Vagina (tissue), 2 donors: Measurements from ENCODE around the gene CUL7. TPM values are rescaled to one million over a fixed set of nuclear protein-coding genes. Genes with fewer than 3 reads are reported as not detected.
"Not testable (repeated sequence)": the region's sequence is repeated elsewhere in the genome, so short reads cannot be mapped to it uniquely, and the experiment has no call there.

Source experiments
- DNase-seq, 2 donors: peaks; one replicate each; pipeline ENCODE4 v3.0.0-alpha.2; 2017; ENCODE audit errors: extremely low spot score in 2 of 2
- H3K27ac ChIP-seq: fragments of 200-600 bp; sonication (generic); one replicate; pipeline ENCODE4 v1.5.1; 2019
- H3K27me3 ChIP-seq: fragments of 200-600 bp; sonication (generic); one replicate; pipeline ENCODE4 v1.5.1; 2019
- H3K36me3 ChIP-seq, 2 donors: fragments of 200-600 bp; sonication (generic); one replicate each; pipeline ENCODE4 v1.5.1; 2017 to 2019
- H3K4me1 ChIP-seq: fragments of 200-600 bp; sonication (generic); one replicate; pipeline ENCODE4 v1.5.1; 2019
- H3K4me3 ChIP-seq, 2 donors: fragments of 200-600 bp; sonication (generic); 1 replicate in 1 of 2; 2 replicates in 1 of 2; pipeline ENCODE4 v1.5.1; 2016 to 2019
- H3K9me3 ChIP-seq: fragments of 200-600 bp; sonication (generic); one replicate; pipeline ENCODE4 v1.5.1; 2019
- CTCF ChIP-seq, 3 experiments: fragments of 450-650 bp in 2 of 3; fragments of 200-600 bp in 1 of 3; sonication (generic) in 1 of 3; IDR thresholded peaks; one replicate each; pipeline ENCODE4 v1.5.1; 2017 to 2019; ENCODE audit warnings: antibody characterized with exemption in 3 of 3, mild to moderate bottlenecking in 2 of 3, moderate library complexity in 2 of 3
- POLR2A ChIP-seq, 2 donors: fragments of 450-650 bp; IDR thresholded peaks; one replicate each; pipeline ENCODE4 v1.6.1; 2017; ENCODE audit warnings: antibody characterized with exemption in 2 of 2, mild to moderate bottlenecking in 2 of 2, moderate library complexity in 2 of 2
- POLR2AphosphoS5 ChIP-seq, 2 donors: sonication (generic); formaldehyde crosslinking; IDR thresholded peaks; one replicate each; pipeline ENCODE4 v1.9.0; 2017; ENCODE audit warnings: antibody characterized with exemption in 2 of 2, mild to moderate bottlenecking in 2 of 2, low read depth in 1 of 2; ENCODE audit not compliant: insufficient read depth in 1 of 2
- intact Hi-C: fragments of 100-400 bp; cut with DNase I; formaldehyde crosslinking; loops from one replicate; pipeline ENCODE4 v1.15.1; 2023
- total RNA-seq: library from RNA; depleted of rRNA; stranded (reverse); fragments of >200 nt; gene quantifications from one replicate; pipeline ENCODE4 v1.2.3, GENCODE V29; 2016

The CUL7 gene
- total RNA-seq, 1 donor from 2014 or later = 13.0 TPM

- Histone ChIP-seq H3K27ac (no peak overlapping the region), H3K36me3 (peaks cover 0 to 58% of the 10 kb centered on the region in 2 donors), H3K27me3 (no peaks in the 10 kb centered on the region), H3K4me3 (no peak overlapping the region), H3K4me1 (peaks cover 21% of the 10 kb centered on the region), H3K9me3 (no peaks in the 10 kb centered on the region)
- DNase-seq = no peak
- intact Hi-C loops = no loop called here
- TF ChIP-seq POLR2AphosphoS5 (IDR thresholded peaks at IDR 0.05; ENCODE audit: insufficient read depth in 1 of 2, low read depth in 1 of 2) (no peak), CTCF (IDR thresholded peaks at IDR 0.05) (no peak), POLR2A (IDR thresholded peaks at IDR 0.05) (no peak)
Measured at GRCh38 chr6:43047998-43048397, 5.7 kb downstream of the CUL7 start.

- no peak for DNase-seq
- Histone ChIP-seq H3K4me1 (no peaks in the 10 kb centered on the region), H3K9me3 (no peaks in the 10 kb centered on the region), H3K27ac (no peak overlapping the region), H3K27me3 (no peaks in the 10 kb centered on the region), H3K4me3 (no peak overlapping the region), H3K36me3 (peaks cover 0 to 66% of the 10 kb centered on the region in 2 donors)
- intact Hi-C loops = no loop called here
- TF ChIP-seq POLR2A (IDR thresholded peaks at IDR 0.05) (no peak), CTCF (IDR thresholded peaks at IDR 0.05) (no peak)
Measured at GRCh38 chr6:43045371-43045930, 8.2 kb downstream of the CUL7 start.

GRCh38 chr6:43043310-43043709 is 10.3 kb downstream of the CUL7 start:
- Histone ChIP-seq H3K36me3 (peaks cover 0 to 59% of the 10 kb centered on the region in 2 donors), H3K4me3 (no peak overlapping the region), H3K9me3 (no peaks in the 10 kb centered on the region), H3K27ac (no peak overlapping the region), H3K27me3 (no peaks in the 10 kb centered on the region), H3K4me1 (no peaks in the 10 kb centered on the region)
- no peak for TF ChIP-seq CTCF (IDR thresholded peaks at IDR 0.05)
- no peak for TF ChIP-seq POLR2AphosphoS5 (IDR thresholded peaks at IDR 0.05; ENCODE audit: insufficient read depth in 1 of 2, low read depth in 1 of 2)
- no peak for TF ChIP-seq POLR2A (IDR thresholded peaks at IDR 0.05)
- intact Hi-C loops = no loop called here
- DNase-seq = no peak

GRCh38 chr6:43041475-43041874 is 12.2 kb downstream of the CUL7 start:
- intact Hi-C loops, H3K9me3 ChIP-seq, H3K4me1 ChIP-seq, H3K27ac ChIP-seq, H3K27me3 ChIP-seq, H3K4me3 ChIP-seq, DNase-seq: not testable (repeated sequence)
- H3K36me3 ChIP-seq = peaks cover 0 to 60% of the 10 kb centered on the region in 2 donors

- DNase-seq = no peak
- H3K4me3 ChIP-seq = no peak overlapping the region
- H3K27me3 ChIP-seq = no peaks in the 10 kb centered on the region
- intact Hi-C loops = no loop called here
- no peak overlapping the region for H3K27ac ChIP-seq
- H3K36me3 ChIP-seq = peaks cover 0 to 53% of the 10 kb centered on the region in 2 donors
- H3K9me3 ChIP-seq = no peaks in the 10 kb centered on the region
- no peaks in the 10 kb centered on the region for H3K4me1 ChIP-seq
- TF ChIP-seq POLR2A (IDR thresholded peaks at IDR 0.05) (no peak), CTCF (IDR thresholded peaks at IDR 0.05) (no peak), POLR2AphosphoS5 (IDR thresholded peaks at IDR 0.05; ENCODE audit: insufficient read depth in 1 of 2, low read depth in 1 of 2) (no peak)
Measured at GRCh38 chr6:43040542-43041257, 13.0 kb downstream of the CUL7 start.
